ENCODE data around the gene SLC5A11.

- no peak for TF ChIP-seq CTCF (conservative IDR thresholded peaks at IDR 0.05; ENCODE audit: low read depth, low read length)
- TF ChIP-seq EZH2 (IDR thresholded peaks at IDR 0.05; ENCODE audit: borderline replicate concordance, low read depth, low read length, poor library complexity, severe bottlenecking) = no peak
These were observed 12.4 kb upstream of the SLC5A11 start for GRCh38 chr16:24833352-24833751.
